ENCODE data around the gene CTNNA1.

Gene CTNNA1

DNA sequence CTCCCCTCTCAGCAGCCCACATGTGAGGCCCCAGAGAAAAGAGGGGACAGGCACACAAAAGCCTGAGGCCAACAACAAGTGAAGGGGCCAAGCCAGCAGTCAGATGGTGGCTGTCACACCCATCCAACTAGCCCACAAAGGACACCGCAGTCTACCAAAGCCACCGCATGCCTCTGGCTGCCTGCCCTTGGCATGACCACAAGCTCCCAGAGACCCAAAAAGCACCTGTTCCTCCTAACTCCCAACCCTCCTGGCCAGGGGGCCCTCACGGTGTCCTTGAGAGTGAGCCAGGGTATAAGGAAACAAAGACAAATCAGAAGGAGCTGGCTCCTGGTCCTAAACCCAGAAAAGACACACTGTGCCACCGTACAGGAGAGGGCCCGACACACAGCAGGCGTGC, 199.7 kb downstream of the CTNNA1 start:
- DNase-seq: no peak

DNA sequence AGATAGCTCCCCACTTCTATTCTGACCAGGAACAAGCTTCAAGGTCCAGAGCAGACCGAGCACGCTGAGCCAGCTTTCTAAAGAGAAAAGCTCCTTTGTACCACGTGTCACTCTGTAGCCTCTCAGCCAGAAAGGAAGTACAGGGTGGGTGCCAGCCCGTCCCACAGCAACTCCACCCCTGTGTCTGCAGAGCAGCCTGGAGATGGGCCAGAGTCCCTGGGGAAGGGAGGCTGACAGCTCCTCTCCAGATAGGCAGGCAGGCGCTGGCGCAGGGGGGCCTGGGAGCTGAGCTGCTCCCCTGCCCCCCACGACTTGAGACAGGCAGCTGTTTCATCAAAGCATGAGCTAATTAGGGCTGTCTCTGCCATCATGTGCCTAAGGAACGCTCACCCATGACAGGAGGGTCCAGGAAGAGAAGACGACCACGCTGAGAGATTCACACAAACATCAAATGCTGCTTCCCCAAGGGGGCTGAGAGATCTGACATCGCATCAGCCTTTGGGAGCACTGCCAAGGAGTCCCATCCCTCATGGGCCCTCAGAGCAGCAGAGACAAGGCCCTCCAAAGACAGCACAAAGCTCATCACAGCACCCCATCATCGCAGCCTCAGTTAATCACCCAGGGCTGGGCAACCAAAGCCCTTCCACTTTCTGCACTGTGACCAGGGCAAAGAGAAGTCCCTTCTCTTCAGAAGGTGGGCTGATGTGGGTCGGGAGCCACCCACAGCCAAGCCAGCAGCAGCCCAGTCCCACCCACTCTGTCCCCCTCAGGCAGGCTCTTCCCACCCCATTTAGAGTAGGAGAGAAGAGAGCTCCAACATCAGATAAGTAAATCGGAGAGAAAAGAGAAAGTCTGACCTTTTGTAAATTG, 200.4 kb downstream of the CTNNA1 start:
- DNase-seq: no peak

DNA sequence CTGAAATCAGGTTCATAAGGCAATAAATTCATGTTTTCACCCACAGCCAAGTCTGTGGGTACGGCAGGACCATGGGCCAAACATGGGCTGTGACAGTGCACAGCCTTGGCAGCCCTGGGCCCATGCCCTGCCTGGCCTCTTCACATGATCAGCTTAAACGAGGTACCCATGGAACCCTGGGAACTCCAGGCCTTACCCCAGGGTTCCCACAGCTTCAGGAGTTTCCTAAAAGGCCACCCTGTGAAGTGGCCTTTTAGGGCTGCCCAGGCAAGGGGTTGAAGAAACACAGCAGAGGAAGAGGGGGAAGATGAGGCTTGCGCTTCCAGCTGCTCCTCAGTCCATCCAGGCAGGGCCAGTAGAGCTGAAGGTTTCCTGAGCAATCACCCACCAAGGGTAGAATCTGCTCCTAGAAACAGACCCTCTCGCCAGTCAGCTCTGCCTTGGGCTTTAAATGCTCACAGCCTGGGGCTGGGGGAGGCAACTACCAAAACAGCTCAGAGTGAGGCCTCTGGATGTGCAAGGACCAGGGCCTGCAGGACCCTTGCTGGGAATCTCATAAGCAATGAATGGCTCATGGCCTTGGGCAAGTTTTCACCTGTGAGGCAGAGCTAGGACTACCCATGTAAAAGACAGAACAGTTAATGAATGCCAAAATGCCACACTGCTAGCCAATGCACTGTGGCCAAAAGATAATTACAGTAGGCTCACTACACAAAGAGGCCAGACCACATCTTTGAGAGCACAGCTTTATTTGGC, 201.2 kb downstream of the CTNNA1 start:
- DNase-seq: no peak

DNA sequence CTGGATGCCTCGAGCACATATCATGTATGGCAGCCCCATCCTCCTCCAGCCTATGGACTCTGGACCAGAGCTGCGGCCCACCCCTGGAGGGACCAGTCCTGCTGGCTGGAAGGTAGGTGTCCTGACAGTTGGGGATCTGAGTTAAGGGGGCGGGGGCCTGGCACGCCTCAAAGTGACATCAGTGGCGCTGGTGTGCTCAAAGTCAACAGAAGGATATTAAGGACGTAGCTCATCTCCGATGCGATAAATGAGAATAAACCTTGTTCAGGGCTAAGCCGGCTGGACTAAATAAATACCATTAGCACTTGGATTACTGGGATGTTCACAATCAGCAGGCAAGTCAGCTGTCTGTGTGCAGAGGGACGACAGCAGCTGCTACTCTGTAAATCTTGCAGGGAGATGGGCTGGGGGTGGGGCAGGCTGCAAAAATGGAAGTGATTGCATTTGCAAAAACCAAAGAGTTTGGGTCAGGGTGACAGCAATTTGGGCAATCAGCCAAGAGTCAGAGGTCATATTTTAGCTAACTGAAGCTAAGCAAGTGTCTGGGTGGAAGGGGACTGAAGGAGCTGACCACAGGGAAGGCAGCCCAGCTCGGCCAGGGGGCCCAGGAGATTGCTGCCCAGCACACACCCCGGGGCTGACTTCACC, 201.9 kb downstream of the CTNNA1 start:
- DNase-seq: no peak

DNA sequence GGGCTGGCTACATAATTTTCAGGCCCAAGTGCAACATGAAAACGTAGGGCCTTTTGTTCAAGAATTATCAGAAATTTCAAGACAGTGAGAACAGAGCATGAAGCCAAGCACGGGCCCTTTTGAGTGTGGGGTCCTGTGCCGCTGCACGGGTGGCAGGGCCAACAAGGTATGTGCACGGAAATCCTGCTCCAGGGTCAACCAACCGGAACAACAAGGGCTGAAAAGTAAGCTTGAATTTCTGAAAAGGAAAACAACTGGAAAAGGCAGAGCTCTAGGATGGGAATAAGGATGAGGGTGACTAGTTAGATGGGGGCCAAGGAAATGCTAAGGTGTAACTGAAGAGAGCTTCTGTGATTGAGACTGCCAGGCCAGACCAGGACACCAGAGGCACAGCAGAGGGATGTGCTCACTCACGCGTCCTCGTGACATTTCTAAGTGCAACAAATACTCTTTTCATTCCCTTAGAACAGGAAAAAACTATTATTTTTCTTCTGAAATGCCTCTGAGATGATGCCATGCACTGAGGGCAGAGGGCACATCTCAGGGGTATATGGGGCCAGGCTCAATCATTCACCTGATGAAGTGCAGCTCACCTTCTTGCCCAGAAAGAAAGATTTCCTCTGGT, 202.6 kb downstream of the CTNNA1 start:
- DNase-seq: no peak

DNA sequence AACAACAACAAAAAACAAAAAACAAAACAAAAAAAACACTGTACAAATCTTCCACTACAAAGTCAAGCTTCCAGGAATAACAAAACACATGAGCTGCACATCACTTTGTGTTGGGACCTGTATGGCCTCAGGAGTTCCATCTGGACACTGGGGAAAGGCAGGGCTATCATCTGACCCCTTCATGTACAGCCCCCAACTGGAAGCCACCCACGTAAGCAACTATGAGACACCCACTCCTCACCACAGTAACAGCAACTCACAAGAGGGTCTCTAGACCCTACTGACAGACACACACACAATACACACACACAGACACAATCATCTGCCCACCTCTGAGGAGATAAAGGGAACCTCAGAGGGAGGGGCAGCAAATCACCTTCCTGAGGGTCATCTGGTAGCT, 203.6 kb downstream of the CTNNA1 start:
- no peak for DNase-seq

DNA sequence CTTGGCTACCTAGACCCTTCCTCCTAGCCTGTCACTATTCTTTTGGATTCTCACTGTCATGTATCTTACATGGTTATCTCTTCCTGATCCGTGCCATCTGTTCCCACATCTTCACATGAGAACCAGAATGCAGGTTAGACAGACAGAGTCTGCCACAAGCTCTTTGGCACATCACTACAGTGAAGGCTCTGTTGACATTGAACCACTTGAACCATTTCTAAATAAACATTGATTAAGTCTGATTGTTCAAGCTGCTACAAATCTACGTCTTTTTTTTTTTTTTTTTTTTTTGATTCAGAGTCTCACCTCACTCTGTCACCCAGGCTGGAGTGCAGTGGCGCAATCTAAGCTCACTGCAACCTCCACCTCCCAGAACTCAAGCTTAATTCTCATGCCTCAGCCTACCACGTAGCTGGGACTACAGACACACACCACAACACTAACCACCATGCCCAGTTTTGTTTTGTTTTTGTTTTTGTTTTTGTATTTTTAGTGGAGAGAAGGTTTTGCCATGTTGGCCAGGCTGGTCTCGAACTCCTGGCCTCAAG, 207.0 kb downstream of the CTNNA1 start:
- no peak for DNase-seq

DNA sequence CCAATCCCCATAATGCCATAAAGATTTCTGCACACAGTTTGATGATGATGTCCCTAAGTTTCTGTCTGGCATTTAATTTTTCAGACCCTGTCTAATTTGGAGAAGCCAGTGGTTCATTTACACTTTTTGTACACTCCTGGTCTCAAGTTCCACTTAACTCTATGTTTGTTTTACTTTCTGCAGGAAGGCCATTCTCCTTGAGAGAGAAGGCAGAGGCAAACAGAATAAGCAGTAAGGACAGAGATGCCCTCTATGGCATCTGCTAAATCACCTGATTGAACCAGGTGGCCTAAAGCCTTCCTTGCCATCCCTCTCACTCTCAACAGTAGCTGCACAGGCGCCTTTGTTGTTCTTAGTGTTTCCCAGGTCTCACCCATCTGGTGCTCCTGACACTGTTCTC, 208.0 kb downstream of the CTNNA1 start:
- no peak for DNase-seq

DNA sequence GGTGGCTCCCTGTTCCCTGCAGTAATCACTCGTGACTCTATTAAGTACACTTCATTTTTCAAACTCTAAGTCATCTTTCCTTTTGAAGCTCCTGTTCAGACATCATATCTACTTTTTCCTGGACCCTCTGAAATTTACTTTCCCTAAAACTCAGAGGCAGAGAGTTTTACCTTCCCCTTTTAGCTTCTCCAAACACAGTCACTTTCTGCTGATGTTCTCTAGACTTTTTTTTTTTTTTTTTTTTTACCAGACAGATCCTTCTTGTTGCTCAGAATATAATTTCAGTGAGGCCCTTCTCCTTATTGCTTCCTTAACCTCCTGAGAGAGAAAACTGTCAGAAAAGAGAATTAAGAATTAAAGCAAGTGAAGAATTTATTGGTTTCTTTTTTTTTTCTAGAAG, 208.5 kb downstream of the CTNNA1 start:
- no peak for DNase-seq

DNA sequence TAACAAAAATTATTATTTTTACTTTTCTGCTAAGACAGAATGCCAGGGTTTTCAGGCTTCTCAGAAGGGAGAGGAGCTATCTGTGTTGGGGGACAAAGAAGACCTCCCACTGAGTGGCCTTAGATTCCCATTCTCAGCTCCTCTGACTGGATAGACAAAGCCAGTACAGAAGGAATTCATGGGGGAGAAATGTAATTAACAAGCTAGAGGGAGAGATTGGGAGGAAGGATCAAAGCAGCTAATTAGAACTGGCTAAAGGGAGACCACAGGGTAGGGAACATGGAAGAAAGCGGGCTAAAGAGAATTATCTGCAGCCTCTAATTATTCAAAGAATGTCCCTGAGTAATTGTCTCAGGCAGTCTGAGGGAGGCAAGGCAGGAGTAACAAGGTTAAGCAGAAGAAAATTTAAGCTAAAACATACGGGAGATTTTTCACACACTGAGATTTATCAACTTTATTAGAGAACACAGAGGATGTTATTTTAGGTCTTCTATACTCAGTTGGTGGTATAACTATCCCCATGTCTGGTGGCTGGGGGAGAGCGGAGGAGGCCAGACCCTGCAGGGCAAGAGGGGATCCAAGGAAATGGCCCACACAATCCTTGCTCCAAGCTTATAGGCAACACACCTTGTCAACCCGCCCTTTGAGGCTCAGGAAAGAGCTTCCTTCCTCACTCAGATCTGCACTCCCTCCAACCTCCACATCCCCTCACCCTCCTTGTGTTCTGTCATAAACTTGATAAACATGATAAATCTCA, 209.6 kb downstream of the CTNNA1 start:
- DNase-seq: no peak

DNA sequence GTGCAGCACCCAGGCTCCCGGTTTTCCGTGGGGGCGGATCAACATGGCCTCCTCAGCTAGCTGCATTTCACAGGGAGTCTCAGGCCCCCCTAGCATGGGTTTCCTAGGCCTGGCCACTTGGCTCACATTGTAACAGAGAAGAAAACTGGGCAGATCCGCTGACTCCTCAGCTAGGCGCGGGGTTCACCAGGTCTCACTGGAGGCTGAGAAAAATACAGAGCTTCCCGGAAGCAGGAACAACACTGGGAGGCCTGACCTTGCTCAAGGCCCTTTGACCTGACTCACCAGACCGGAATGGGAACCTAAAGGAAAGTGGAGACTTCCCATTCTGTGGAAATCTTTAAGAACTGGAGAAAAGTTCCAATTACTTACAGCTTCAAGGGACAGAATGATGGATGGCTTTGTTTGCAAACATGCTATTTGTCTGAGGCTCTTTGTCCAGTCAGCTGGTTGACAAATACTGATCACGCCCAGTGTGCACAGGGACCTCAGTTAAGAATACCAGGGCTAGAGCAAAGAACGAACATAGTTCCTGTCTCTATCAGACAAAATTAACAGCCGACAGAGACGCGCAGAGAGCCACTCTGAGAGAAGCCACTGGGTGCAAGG, 210.6 kb downstream of the CTNNA1 start:
- no peak for DNase-seq

DNA sequence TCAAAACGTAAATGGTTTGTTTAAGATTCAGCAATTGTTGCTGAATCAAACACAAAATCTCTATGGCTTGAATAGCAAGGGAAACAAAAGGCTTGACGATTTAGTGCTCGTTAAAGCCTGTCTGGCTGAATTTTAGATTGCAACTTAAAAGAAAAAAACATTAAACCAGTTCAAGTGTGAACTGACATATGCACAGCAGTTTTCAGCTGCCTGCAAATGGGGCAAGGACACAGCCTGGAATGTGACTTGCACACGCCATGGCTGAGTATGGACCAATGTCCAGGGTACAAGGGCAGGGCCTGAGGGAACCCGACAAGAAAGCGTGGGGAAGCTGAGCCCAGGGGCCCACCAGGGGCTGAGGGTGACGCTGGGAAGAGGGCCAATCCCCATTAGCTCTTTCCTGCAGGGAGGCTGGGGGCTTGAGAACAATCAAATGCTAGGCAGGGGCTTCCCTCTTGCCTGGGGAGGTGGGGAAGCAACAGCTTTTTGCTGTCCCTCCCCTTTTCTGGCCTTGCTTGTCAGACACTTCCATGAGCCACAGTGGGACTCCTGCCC, 211.5 kb downstream of the CTNNA1 start:
- no peak for DNase-seq

DNA sequence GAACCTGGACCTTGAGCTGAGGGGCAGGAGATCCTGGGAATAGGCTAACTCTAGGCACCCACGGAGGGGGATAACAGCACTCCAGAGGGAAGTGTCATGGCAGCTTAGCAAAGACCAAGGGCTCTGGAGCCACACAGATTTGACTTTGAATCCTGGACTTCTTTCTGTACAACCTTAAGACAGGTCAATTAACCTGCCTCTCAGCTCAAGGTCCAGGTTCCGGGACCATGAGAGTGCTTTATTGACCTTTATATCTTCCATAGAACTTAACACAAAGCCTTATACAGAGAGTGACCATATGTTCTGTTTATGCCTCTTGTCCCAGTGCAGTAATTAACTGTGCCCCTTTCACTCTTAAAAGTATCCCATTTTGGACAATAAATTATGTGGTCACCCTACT, 212.4 kb downstream of the CTNNA1 start:
- DNase-seq: no peak

DNA sequence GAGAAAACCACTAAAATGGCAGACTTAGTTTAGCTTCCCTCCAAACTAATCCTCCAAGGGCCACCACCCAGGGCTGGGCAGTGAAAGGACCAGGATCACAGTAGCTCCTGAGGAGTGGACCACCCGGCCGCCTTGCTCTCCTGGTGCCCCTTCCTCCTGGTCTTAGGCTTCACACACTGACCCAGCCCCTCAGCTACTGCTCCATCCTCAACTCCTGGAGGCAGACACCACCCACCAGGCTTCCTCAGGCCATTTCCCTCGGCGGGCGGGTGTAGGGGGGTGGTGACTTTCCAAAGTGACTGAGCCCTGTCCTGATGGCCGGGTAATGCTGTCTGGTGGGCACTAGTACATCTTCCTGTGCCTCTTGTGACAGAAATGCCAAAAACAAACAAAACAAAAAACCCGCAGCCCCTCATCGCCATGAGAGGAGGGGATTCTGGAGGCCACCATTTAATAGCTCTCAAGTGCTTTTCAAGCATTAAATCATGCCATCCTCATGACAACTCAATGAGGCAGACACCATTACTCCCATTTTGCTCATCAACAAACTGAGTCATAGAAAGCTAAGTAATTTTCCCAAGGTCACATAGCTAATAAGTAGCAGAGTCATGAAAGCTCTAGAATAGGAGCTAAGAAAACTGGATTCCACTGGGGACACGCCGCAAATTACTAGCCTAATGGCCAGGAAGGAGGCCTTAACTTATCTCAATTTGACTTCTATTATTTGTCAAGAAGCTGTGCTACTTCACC, 213.2 kb downstream of the CTNNA1 start:
- DNase-seq: no peak

DNA sequence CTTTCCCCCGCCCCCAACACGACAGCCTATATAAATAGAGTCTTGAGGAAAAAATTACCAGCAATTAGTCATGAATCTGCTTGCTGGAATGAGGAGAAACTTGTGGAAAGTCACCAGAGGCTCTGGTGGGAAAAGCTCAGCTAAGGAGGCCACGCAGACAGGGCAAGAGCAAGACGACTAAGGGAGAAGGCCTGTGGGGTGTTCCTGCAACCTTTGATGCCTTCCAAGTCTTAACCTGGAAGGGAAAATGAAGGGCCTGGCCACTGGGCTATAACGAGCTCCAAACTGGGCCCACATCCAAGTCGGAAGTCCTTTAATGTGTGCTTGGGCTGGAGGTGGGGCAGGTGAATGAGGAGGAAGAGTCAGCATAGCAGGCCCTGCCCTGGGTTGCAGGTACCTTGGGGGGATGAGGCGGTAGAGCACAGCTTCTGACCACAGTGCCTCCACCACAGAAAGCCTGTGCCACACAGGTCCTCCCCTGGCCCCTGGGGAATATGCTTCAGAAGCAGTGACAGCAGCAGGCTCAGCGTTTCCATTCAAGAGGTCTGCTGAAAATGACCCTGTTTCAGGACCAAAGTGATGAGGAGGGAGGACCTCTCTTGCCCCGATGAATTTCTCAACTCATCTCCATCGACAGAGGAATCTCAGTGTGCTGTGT, 214.7 kb downstream of the CTNNA1 start:
- no peak for DNase-seq

DNA sequence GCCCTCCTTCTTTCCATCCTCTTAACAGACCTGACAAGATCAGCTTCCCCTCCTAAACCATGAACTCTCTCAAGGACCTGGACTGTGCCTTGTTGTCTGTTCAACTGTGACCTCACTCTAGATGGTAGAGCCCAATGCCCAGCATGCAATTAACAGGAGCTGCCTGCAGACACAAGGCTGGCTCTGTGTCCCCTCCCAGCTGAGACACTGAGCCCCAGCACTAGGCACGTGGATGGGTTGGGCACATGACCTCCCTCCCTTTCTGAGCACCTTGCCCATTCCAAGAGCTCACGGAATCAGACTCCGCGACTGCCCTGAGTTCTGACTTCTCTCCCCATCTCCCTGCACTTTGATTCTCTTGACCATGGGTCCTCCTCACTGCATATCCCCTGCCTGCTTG, 215.4 kb downstream of the CTNNA1 start:
- no peak for DNase-seq

DNA sequence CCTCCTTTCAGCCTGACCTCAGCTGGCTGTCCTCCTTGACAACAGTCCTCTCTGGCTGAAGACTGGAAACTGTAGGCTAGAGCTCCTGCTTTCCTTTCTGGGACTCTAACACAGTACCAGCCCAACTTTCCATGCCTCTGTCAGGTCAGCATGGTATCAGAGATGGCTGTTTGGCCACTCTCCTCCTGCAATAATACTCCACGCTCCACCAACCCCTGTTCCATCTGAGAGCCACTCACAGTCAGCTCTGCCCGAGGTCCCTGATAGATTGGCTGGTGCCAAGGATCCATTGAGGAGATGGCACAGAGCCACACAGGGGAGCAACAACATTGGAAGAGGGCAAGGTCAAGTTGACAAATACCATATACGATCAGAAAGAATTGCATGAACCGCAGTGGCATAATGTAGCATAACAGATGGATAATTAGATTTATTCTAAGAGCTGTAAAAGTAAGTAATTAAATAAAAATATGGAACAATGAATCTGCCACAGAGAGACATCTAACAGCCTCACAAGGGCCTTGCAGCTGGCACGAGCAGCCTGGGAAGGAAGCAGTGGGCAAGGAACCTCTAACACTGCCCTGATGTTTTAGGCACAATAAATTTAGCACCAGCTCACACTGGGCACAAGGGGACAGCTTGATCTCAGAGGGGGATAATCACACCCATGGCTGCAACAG, 216.2 kb downstream of the CTNNA1 start:
- DNase-seq: no peak

DNA sequence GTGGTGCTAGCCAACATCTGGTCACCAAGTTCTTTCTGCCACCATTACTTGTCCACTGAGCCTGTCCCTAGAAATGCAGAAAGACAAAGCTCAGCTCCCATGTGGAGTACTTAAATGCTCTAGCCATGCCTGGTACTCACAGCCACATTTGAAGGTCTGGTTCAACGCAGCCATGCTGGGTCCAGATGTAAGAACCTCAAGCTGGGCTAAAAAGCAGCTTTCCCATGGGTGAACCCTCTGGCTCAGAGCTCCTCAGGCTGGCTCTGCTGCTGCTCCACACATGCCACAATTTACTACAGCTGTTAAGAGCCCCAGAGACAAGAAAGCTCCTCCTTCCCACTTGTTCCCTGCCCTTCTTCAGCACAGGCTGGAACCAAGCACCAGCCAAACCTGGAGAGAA, 219.0 kb downstream of the CTNNA1 start:
- DNase-seq: no peak

DNA sequence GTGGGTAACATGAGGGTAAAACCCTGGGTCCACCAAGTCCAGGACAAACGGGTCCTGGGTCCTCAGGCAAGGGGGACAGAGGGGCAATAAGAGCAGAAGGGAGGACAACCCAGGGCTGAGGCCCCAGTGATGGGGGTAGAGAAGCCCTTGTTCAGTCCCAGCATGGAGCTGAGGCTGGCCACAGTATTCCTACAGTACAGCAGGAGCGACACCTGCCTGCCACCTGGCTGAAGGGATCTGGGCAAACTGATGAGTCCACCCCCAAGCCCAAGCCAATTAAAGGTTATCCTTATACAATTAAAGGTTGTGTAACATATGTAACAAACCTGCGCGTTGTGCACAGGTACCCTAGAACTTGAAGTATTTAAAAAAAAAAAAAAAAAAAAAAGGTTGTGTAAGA, 219.6 kb downstream of the CTNNA1 start:
- DNase-seq: no peak

All from stimulated activated CD4-positive, alpha-beta T cell treated with anti-CD3 and anti-CD28 coated beads, Interleukin-2, amount 100 ng/mL, for 48 hours (primary cell).